GM18951 (cell line): ENCODE measurements around the gene SH2D3A.

Experiments used
- POLR2A ChIP-seq: IDR thresholded peaks from 4 replicates; pipeline ENCODE4 v1.6.1; 2011; ENCODE audit warnings: mild to moderate bottlenecking; ENCODE audit not compliant: insufficient read length, insufficient read depth; ENCODE audit errors: extremely low read depth
- in situ Hi-C: fragments of 300-500 bp; cut with MboI; formaldehyde crosslinking; loops from one replicate; pipeline ENCODE4 v1.12.0; 2022; ENCODE audit warnings: low sequenced_read_pairs, mixed read lengths, inconsistent platforms; ENCODE audit not compliant: unreplicated experiment

The SH2D3A gene

GRCh38 chr19:6735181-6735911 lies 31.9 kb downstream of the SH2D3A start:
- TF ChIP-seq POLR2A: no peak
- in situ Hi-C loops: loop anchor here (10.0 kb wide), 1 partner anchor 211 kb away; no protein-coding TSS in a partner anchor

- in situ Hi-C loops: loop anchor here (10.0 kb wide), 1 partner anchor 209 kb away; no protein-coding TSS in a partner anchor
- no peak for TF ChIP-seq POLR2A
Observed at GRCh38 chr19:6734096-6734696, 33.0 kb downstream of the SH2D3A start.

GRCh38 chr19:6733338-6734095 lies 33.7 kb downstream of the SH2D3A start:
- in situ Hi-C loops: loop anchor here (10.0 kb wide), 1 partner anchor 209 kb away; no protein-coding TSS in a partner anchor
- no peak for TF ChIP-seq POLR2A

GRCh38 chr19:6732803-6733337 lies 34.4 kb downstream of the SH2D3A start:
- TF ChIP-seq POLR2A: no peak
- in situ Hi-C loops: loop anchor here (10.0 kb wide), 1 partner anchor 208 kb away; no protein-coding TSS in a partner anchor

- in situ Hi-C loops: loop anchor here (10.0 kb wide), 1 partner anchor 207 kb away; no protein-coding TSS in a partner anchor
- TF ChIP-seq POLR2A: no peak
Observed at GRCh38 chr19:6731822-6732221, 35.4 kb downstream of the SH2D3A start.

- TF ChIP-seq POLR2A: no peak
- in situ Hi-C loops: loop anchor here (10.0 kb wide), 1 partner anchor 206 kb away; no protein-coding TSS in a partner anchor
Observed at GRCh38 chr19:6730941-6731670, 36.1 kb downstream of the SH2D3A start.

- no peak for TF ChIP-seq POLR2A
- in situ Hi-C loops: loop anchor here (10.0 kb wide), 1 partner anchor 205 kb away; no protein-coding TSS in a partner anchor
Observed at GRCh38 chr19:6730153-6730804, 37.0 kb downstream of the SH2D3A start.

- TF ChIP-seq POLR2A: no peak
- in situ Hi-C loops: loop anchor here (10.0 kb wide), 1 partner anchor 205 kb away; no protein-coding TSS in a partner anchor
Observed at GRCh38 chr19:6729573-6730152, 37.6 kb downstream of the SH2D3A start.

- in situ Hi-C loops: no loop called here
- TF ChIP-seq POLR2A: no peak
Observed at GRCh38 chr19:6728346-6728745, 38.9 kb downstream of the SH2D3A start.

- in situ Hi-C loops: no loop called here
- no peak for TF ChIP-seq POLR2A
Observed at GRCh38 chr19:6725513-6726231, 41.6 kb downstream of the SH2D3A start.
